HepG2 (cell line): ENCODE results near the gene ATP6V0E1. TPM values are rescaled to one million over a fixed set of nuclear protein-coding genes. Genes with fewer than 3 reads are reported as not detected.

Source experiments
- ATF1 ChIP-seq: IDR thresholded peaks from 2 replicates; pipeline ENCODE4 v1.6.1; 2016; ENCODE audit warnings: mild to moderate bottlenecking, control low read depth
- HIC2 ChIP-seq: sonication (generic); formaldehyde crosslinking; IDR thresholded peaks from 2 replicates; pipeline ENCODE4 v1.9.0; 2022; ENCODE audit warnings: low read depth, missing genetic modification reagents
- HOXA3 ChIP-seq: sonication (generic); formaldehyde crosslinking; IDR thresholded peaks from 2 replicates; pipeline ENCODE4 v1.5.0; 2020; ENCODE audit warnings: missing genetic modification reagents
- KDM6A ChIP-seq: IDR thresholded peaks from 2 replicates; pipeline ENCODE4 v1.6.1; 2016; ENCODE audit warnings: low read depth
- POLR2A ChIP-seq, 2 experiments: IDR thresholded peaks; 2 replicates each; pipeline ENCODE4 v1.6.1; 2011; ENCODE audit warnings: low read depth in 2 of 2, low read length in 2 of 2, mild to moderate bottlenecking in 1 of 2, moderate library complexity in 1 of 2; ENCODE audit not compliant: insufficient read depth in 1 of 2
- RERE ChIP-seq: IDR thresholded peaks from 2 replicates; pipeline ENCODE4 v1.6.1; 2016; ENCODE audit warnings: low read depth, missing genetic modification reagents, missing compliant biosample characterization
- SRY ChIP-seq: sonication (generic); formaldehyde crosslinking; IDR thresholded peaks from 2 replicates; pipeline ENCODE4 v1.8.0; 2022; ENCODE audit warnings: mild to moderate bottlenecking, missing genetic modification reagents
- ZBTB3 ChIP-seq: sonication (generic); formaldehyde crosslinking; IDR thresholded peaks from 2 replicates; pipeline ENCODE4 v1.4.0; 2020; ENCODE audit warnings: low read depth, mild to moderate bottlenecking, moderate library complexity, missing genetic modification reagents, borderline replicate concordance
- ZBTB43 ChIP-seq: sonication (generic); formaldehyde crosslinking; conservative IDR thresholded peaks from 2 replicates; pipeline ENCODE4 v1.4.0; 2020; ENCODE audit warnings: missing genetic modification reagents
- ZNF343 ChIP-seq: sonication (generic); formaldehyde crosslinking; IDR thresholded peaks from 2 replicates; pipeline ENCODE4 v1.4.0; 2020; ENCODE audit warnings: mild to moderate bottlenecking, missing genetic modification reagents
- ZNF788 ChIP-seq: sonication (generic); formaldehyde crosslinking; IDR thresholded peaks from 2 replicates; pipeline ENCODE4 v1.5.0; 2020; ENCODE audit warnings: mild to moderate bottlenecking, missing genetic modification reagents, borderline replicate concordance
- ZNF883 ChIP-seq: sonication (generic); formaldehyde crosslinking; IDR thresholded peaks from 2 replicates; pipeline ENCODE4 v1.5.1; 2020; ENCODE audit warnings: mild to moderate bottlenecking, missing genetic modification reagents; ENCODE audit errors: not compliant biosample characterization
- polyA plus RNA-seq, 8 experiments: library from polyadenylated mRNA; depleted of rRNA in 3 of 8; stranded (reverse) in 7 of 8; unstranded in 1 of 8; fragments of >200 nt; fragmentation: Illumina TruSeq in 4 of 8; extraction: Trizol in 4 of 8; gene quantifications; 2 replicates each; pipeline versions ENCODE4 v1.2.1 to v1.2.3, GENCODE V29; 2011 to 2016; ENCODE audit warnings: low read depth in 4 of 8, missing spikeins in 1 of 8, mixed read lengths in 1 of 8; ENCODE audit not compliant: insufficient read depth in 1 of 8
- total RNA-seq, 5 experiments: library from RNA; depleted of rRNA; stranded (reverse); fragments of >200 nt; fragmentation: Illumina TruSeq; extraction: Trizol; gene quantifications; 2 replicates each; pipeline ENCODE4 v1.2.3, GENCODE V29; 2016; ENCODE audit warnings: low read depth in 1 of 5
- TF ChIP-seq, protein P1 (sequence below): sonication (generic); formaldehyde crosslinking; IDR thresholded peaks from 2 replicates; pipeline ENCODE4 v1.4.0; 2020; ENCODE audit warnings: missing genetic modification reagents, borderline replicate concordance
- TF ChIP-seq, protein P2 (sequence below): IDR thresholded peaks from 2 replicates; pipeline ENCODE4 v1.6.1; 2012; ENCODE audit warnings: low read depth, low read length, improper control_type of control experiment

Gene ATP6V0E1
- total and polyA plus RNA-seq, 2 of the 13 experiments (the other 11 are each of a cell fraction or from before 2014, with no cell fraction given): 143 to 215 TPM

DNA sequence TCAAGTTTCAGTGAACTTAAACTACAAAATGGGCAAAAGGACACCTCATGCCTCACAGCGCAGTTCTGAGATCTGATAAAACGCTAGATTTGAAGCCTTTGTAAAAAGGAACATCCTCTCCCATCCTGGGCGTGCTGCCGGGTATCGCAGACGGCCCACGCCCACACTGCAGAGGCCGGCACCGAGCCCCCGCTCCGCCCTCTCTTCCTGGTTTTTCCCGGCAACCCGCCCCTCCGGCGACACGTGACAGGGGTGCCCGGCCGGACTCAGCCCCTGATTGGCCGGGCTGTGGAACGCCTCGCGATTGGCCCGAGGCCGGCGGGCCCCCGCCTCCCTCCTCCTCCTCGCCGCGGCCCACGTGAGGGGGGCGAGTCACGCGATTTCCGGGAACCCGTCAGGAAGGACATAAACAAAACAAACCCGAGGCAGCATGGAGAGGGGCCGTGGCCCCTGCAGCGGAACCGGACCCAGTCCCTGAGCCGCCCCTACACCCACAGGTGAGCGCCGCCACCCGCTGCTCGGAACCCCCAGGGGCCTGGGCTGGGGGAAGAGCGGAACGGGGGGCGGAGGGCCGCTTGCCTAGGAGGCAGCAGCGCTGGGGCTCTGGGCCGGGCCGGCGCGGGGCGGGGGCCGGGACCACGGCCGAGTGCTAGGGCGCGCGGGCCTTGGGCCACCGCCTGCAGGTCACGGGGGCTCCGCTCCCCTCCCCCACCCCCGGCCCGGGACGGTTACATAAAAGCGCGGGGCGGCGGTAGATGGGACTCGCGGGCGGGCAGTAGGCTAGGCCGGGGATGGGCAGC, 72.6 kb downstream of the ATP6V0E1 start, which contains the start of gene CREBRF (continued):
- TF ChIP-seq, protein P1, sequence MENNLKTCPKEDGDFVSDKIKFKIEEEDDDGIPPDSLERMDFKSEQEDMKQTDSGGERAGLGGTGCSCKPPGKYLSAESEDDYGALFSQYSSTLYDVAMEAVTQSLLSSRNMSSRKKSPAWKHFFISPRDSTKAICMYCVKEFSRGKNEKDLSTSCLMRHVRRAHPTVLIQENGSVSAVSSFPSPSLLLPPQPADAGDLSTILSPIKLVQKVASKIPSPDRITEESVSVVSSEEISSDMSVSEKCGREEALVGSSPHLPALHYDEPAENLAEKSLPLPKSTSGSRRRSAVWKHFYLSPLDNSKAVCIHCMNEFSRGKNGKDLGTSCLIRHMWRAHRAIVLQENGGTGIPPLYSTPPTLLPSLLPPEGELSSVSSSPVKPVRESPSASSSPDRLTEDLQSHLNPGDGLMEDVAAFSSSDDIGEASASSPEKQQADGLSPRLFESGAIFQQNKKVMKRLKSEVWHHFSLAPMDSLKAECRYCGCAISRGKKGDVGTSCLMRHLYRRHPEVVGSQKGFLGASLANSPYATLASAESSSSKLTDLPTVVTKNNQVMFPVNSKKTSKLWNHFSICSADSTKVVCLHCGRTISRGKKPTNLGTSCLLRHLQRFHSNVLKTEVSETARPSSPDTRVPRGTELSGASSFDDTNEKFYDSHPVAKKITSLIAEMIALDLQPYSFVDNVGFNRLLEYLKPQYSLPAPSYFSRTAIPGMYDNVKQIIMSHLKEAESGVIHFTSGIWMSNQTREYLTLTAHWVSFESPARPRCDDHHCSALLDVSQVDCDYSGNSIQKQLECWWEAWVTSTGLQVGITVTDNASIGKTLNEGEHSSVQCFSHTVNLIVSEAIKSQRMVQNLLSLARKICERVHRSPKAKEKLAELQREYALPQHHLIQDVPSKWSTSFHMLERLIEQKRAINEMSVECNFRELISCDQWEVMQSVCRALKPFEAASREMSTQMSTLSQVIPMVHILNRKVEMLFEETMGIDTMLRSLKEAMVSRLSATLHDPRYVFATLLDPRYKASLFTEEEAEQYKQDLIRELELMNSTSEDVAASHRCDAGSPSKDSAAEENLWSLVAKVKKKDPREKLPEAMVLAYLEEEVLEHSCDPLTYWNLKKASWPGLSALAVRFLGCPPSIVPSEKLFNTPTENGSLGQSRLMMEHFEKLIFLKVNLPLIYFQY: no peak; the same call in 1 of the 2 replicates
- TF ChIP-seq ATF1 (CRISPR knock-in tag) (no peak), ZNF788 (peak; percentile 46; the same call in 1 of the 2 replicates), KDM6A (CRISPR knock-in tag) (no peak), HIC2 (CRISPR knock-in tag) (no peak), RERE (CRISPR knock-in tag) (no peak), POLR2A (IDR thresholded peaks at IDR 0.05; ENCODE audit: insufficient read depth in 1 of 2, low read depth in 2 of 2, low read length in 2 of 2) (peak in 1 of 2 experiments; percentile 54; a peak in 2 of 4 replicates), SRY (peak; percentile 45; the same call in 1 of the 2 replicates), ZBTB43 (CRISPR knock-in tag) (no peak), ZBTB3 (CRISPR knock-in tag) (no peak), ZNF883 (no peak), ZNF343 (CRISPR knock-in tag) (no peak), HOXA3 (CRISPR knock-in tag) (peak; percentile 56)
- TF ChIP-seq, protein P2, sequence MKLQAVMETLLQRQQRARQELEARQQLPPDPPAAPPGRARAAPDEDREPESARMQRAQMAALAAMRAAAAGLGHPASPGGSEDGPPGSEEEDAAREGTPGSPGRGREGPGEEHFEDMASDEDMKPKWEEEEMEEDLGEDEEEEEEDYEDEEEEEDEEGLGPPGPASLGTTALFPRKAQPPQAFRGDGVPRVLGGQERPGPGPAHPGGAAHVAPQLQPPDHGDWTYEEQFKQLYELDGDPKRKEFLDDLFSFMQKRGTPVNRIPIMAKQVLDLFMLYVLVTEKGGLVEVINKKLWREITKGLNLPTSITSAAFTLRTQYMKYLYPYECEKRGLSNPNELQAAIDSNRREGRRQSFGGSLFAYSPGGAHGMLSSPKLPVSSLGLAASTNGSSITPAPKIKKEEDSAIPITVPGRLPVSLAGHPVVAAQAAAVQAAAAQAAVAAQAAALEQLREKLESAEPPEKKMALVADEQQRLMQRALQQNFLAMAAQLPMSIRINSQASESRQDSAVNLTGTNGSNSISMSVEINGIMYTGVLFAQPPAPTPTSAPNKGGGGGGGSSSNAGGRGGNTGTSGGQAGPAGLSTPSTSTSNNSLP: no peak
